ENCODE results near the gene ABCG2. TPM values are rescaled to one million over a fixed set of nuclear protein-coding genes. Genes with fewer than 3 reads are reported as not detected.

The ABCG2 gene
- total RNA-seq, result 1.1 TPM in 1 of 2 replicates, not detected in the other

DNA sequence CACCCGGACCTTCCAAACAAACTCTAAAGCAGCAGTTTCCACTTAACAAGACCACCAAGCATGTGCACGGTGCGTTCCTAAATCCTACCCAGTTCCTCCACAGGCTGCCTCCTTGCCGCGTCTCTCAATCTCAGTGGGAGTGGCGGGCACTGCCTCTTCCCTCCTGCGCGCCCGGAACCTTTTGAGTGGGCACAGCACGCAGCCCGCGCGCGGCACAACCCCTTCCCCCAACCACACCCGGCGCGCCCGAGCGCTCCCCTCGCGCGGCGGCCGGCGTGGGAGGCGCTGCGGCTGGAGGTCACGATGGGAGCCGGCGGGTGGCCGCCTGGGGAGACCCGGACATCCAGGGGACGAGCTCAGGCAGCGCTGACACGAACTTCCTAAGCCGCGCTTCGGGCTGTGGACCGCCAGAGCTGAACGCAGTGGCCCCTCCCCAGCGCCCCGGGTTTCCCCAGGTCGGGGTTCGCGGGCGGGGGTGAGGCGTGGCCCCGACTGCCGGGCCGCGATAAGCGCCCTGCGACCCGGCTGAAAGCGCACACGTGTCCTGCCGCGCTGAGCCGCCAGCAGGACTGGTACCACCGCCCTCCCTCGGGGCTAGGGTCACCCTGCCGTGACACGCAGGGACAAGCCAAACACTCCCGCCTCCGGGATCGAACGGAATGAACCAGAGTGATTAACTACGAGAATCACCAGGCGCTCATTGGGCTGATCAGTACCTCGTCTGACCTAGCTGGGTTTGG, at the start of gene ABCG2:
Gene ABCG2 (minus strand): TSS at position 151 of the 740 bp plus-strand sequence. CDS start 18,644 bp downstream, outside the sequence.

Other genes with a start within 250 kb of the ABCG2 start
- gene SPP1, start 182.9 kb downstream of the ABCG2 start, total RNA-seq, result 46.0 and 349 TPM in 2 replicates
- gene PKD2, start 151.0 kb downstream of the ABCG2 start, total RNA-seq, result 12.9 and 47.9 TPM in 2 replicates
- gene PPM1K, start 125.9 kb upstream of the ABCG2 start, total RNA-seq, result 3.7 and 11.6 TPM in 2 replicates
- gene HERC6, start 220.2 kb upstream of the ABCG2 start, total RNA-seq, result 2.3 and 8.5 TPM in 2 replicates